ENCODE results near the gene C11orf91. TPM values are rescaled to one million over a fixed set of nuclear protein-coding genes. Genes with fewer than 3 reads are reported as not detected.

Gene C11orf91
- total RNA-seq, 4 donors from 2014 or later, result not detected

- peak in 1 of 2 donors; percentile 19 for TF ChIP-seq POLR2A (IDR thresholded peaks at IDR 0.05)
- TF ChIP-seq CTCF (IDR thresholded peaks at IDR 0.05), result no peak
- TF ChIP-seq EP300 (IDR thresholded peaks at IDR 0.05), result peak; percentile 67 to 93
- Histone ChIP-seq H3K27ac (peak overlapping the region; percentile 70 to 96 (median 86)), H3K9me3 (peaks cover 0 to 4% (median 0%) of the 10 kb centered on the region in 4 donors), H3K27me3 (no peaks in the 10 kb centered on the region), H3K4me1 (peaks cover 0 to 72% (median 44%) of the 10 kb centered on the region in 4 donors), H3K4me3 (peak overlapping the region in 1 of 4 donors; percentile 23), H3K36me3 (no peaks in the 10 kb centered on the region)
- DNase-seq (ENCODE audit: low spot score in 2 of 2), result peak; percentile 63 to 80
- 6 to 12% methylated on average over 9 of the region's 9 CpGs for WGBS, 2 donors
These were observed 8.6 kb downstream of the C11orf91 start for GRCh38 chr11:33692013-33692504.

GRCh38 chr11:33691066-33691864 is 9.4 kb downstream of the C11orf91 start:
- WGBS, 2 donors, result 53 to 56% methylated on average over 6 of the region's 6 CpGs
- peaks cover 0 to 4% (median 0%) of the 10 kb centered on the region in 4 donors for H3K9me3 ChIP-seq
- H3K36me3 ChIP-seq, result no peaks in the 10 kb centered on the region
- H3K4me1 ChIP-seq, result peaks cover 0 to 72% (median 44%) of the 10 kb centered on the region in 4 donors
- H3K27ac ChIP-seq, result peak overlapping the region; percentile 70 to 96 (median 86)
- H3K4me3 ChIP-seq, result peak overlapping the region in 1 of 4 donors; percentile 23
- no peaks in the 10 kb centered on the region for H3K27me3 ChIP-seq
- TF ChIP-seq POLR2A (IDR thresholded peaks at IDR 0.05) (no peak), EP300 (IDR thresholded peaks at IDR 0.05) (peak in 1 of 2 donors; percentile 14), CTCF (IDR thresholded peaks at IDR 0.05) (no peak)
- DNase-seq (ENCODE audit: low spot score in 2 of 2), result no peak

GRCh38 chr11:33690290-33691065 is 10.1 kb downstream of the C11orf91 start:
- no peak overlapping the region for H3K4me3 ChIP-seq
- peaks cover 0 to 4% (median 0%) of the 10 kb centered on the region in 4 donors for H3K9me3 ChIP-seq
- H3K4me1 ChIP-seq, result peaks cover 0 to 66% (median 42%) of the 10 kb centered on the region in 4 donors
- no peak for TF ChIP-seq CTCF (IDR thresholded peaks at IDR 0.05)
- TF ChIP-seq EP300 (IDR thresholded peaks at IDR 0.05), result peak in 1 of 2 donors; percentile 85
- no peaks in the 10 kb centered on the region for H3K36me3 ChIP-seq
- DNase-seq (ENCODE audit: low spot score in 2 of 2), result peak; percentile 52 to 57
- peak overlapping the region; percentile 70 to 96 (median 86) for H3K27ac ChIP-seq
- 23 to 29% methylated on average over 8 of the region's 8 CpGs for WGBS, 2 donors
- H3K27me3 ChIP-seq, result no peaks in the 10 kb centered on the region

GRCh38 chr11:33689501-33689900 is 11.1 kb downstream of the C11orf91 start:
- peaks cover 0 to 56% (median 32%) of the 10 kb centered on the region in 4 donors for H3K4me1 ChIP-seq
- 96% methylated on average over 8 of the region's 8 CpGs for WGBS, 2 donors
- peak overlapping the region; percentile 70 to 96 (median 86) for H3K27ac ChIP-seq

More at GRCh38 chr11:33689501-33689900, 11.1 kb downstream of the C11orf91 start:
- peaks cover 0 to 4% (median 0%) of the 10 kb centered on the region in 4 donors for H3K9me3 ChIP-seq
- no peak overlapping the region for H3K4me3 ChIP-seq
- no peak for DNase-seq (ENCODE audit: low spot score in 2 of 2)
- H3K36me3 ChIP-seq, result no peaks in the 10 kb centered on the region
- H3K27me3 ChIP-seq, result no peaks in the 10 kb centered on the region
- TF ChIP-seq CTCF (IDR thresholded peaks at IDR 0.05) (no peak), POLR2A (IDR thresholded peaks at IDR 0.05) (no peak), EP300 (IDR thresholded peaks at IDR 0.05) (no peak)
